H1 (cell line): ENCODE results near the gene LTBP3. TPM values are rescaled to one million over a fixed set of nuclear protein-coding genes. Genes with fewer than 3 reads are reported as not detected.

Experiments
- BACH1 ChIP-seq: IDR thresholded peaks from 2 replicates; pipeline ENCODE4 v1.6.1; 2012; ENCODE audit warnings: low read length, improper control_type of control experiment
- BCL11A ChIP-seq, 2 experiments: IDR thresholded peaks; one replicate each; pipeline ENCODE4 v1.6.1; 2011; ENCODE audit warnings: low read depth in 2 of 2, low read length in 2 of 2, mild to moderate bottlenecking in 2 of 2
- BRCA1 ChIP-seq: IDR thresholded peaks from 2 replicates; pipeline ENCODE4 v1.6.1; 2012; ENCODE audit warnings: low read depth, low read length, improper control_type of control experiment
- CBX5 ChIP-seq: fragments of 300-800, 300-1000 bp; sonication (generic); IDR thresholded peaks from 2 replicates; pipeline ENCODE4 v1.7.1; 2016; ENCODE audit warnings: antibody characterized with exemption, low read length, low read depth
- CEBPB ChIP-seq: IDR thresholded peaks from 2 replicates; pipeline ENCODE4 v1.6.1; 2012; ENCODE audit warnings: low read depth, low read length
- CHD2 ChIP-seq: IDR thresholded peaks from 2 replicates; pipeline ENCODE4 v1.6.1; 2012; ENCODE audit warnings: low read length, improper control_type of control experiment
- CTBP2 ChIP-seq: IDR thresholded peaks from 2 replicates; pipeline ENCODE4 v1.7.0; 2011; ENCODE audit warnings: borderline replicate concordance, mild to moderate bottlenecking, moderate library complexity, mixed read lengths, low read length; ENCODE audit not compliant: insufficient read depth, insufficient read length
- EGR1 ChIP-seq: IDR thresholded peaks from 2 replicates; pipeline ENCODE4 v1.6.1; 2011; ENCODE audit warnings: low read depth, low read length, borderline replicate concordance
- GTF2F1 ChIP-seq: IDR thresholded peaks from 2 replicates; pipeline ENCODE4 v1.6.1; 2012; ENCODE audit warnings: low read depth, low read length, improper control_type of control experiment, borderline replicate concordance
- HDAC2 ChIP-seq, 2 experiments: fragments of 300-600 bp in 1 of 2; sonication (generic) in 1 of 2; IDR thresholded peaks; 2 replicates each; pipeline ENCODE4 v1.6.1; 2011 to 2012; ENCODE audit warnings: low read depth in 2 of 2, low read length in 2 of 2, mild to moderate bottlenecking in 2 of 2, moderate library complexity in 2 of 2, borderline replicate concordance in 1 of 2, inconsistent platforms in 1 of 2
- JUN ChIP-seq: IDR thresholded peaks from 2 replicates; pipeline ENCODE4 v1.6.1; 2011; ENCODE audit warnings: low read depth, mild to moderate bottlenecking, improper control_type of control experiment, low read length
- JUND ChIP-seq: IDR thresholded peaks from 2 replicates; pipeline ENCODE4 v1.6.1; 2011; ENCODE audit warnings: mild to moderate bottlenecking, improper control_type of control experiment, low read length
- NANOG ChIP-seq: IDR thresholded peaks from 2 replicates; pipeline ENCODE4 v1.6.1; 2011; ENCODE audit warnings: low read length, low read depth, mild to moderate bottlenecking, inconsistent platforms; ENCODE audit not compliant: insufficient read depth, poor library complexity, severe bottlenecking
- POLR2A ChIP-seq, 2 experiments: IDR thresholded peaks; 1 replicate in 1 of 2; 2 replicates in 1 of 2; pipeline ENCODE4 v1.6.1; 2011; ENCODE audit warnings: low read depth in 2 of 2, low read length in 2 of 2, mild to moderate bottlenecking in 2 of 2; ENCODE audit errors: control extremely low read depth in 1 of 2
- RFX5 ChIP-seq: IDR thresholded peaks from 2 replicates; pipeline ENCODE4 v1.6.1; 2011; ENCODE audit warnings: low read depth, low read length, improper control_type of control experiment, borderline replicate concordance
- RNF2 ChIP-seq: fragments of 200-900, 300-1000 bp; sonication (generic); IDR thresholded peaks from 2 replicates; pipeline ENCODE4 v1.7.1; 2016; ENCODE audit warnings: borderline replicate concordance, low read depth, mild to moderate bottlenecking, antibody characterized with exemption, low read length; ENCODE audit not compliant: poor library complexity, severe bottlenecking; ENCODE audit errors: missing control alignments
- SIRT6 ChIP-seq: IDR thresholded peaks from one replicate; pipeline ENCODE4 v1.7.1; 2012; ENCODE audit warnings: low read length, inconsistent platforms
- SIX5 ChIP-seq: IDR thresholded peaks from 2 replicates; pipeline ENCODE4 v1.6.1; 2011; ENCODE audit warnings: mild to moderate bottlenecking, low read depth, low read length
- TAF7 ChIP-seq: optimal IDR thresholded peaks from 2 replicates; pipeline ENCODE3; 2011; ENCODE audit warnings: low read depth, mild to moderate bottlenecking, inconsistent platforms, low read length, moderate library complexity, borderline replicate concordance
- YY1 ChIP-seq: IDR thresholded peaks from 2 replicates; pipeline ENCODE4 v1.6.1; 2011; ENCODE audit warnings: low read depth, mild to moderate bottlenecking, low read length
- polyA plus RNA-seq, 7 experiments: library from polyadenylated mRNA; depleted of rRNA in 3 of 7; stranded (reverse) in 5 of 7; unstranded in 2 of 7; fragments of >200 nt in 5 of 7; fragments of 200-250 nt in 2 of 7; gene quantifications; 1 replicate in 5 of 7; 2 replicates in 1 of 7; 4 replicates in 1 of 7; pipeline versions ENCODE4 v1.2.1 to v1.2.3, GENCODE V29; 2011 to 2013; ENCODE audit warnings: missing spikeins in 2 of 7, mixed read lengths in 2 of 7
- total RNA-seq: library from RNA; stranded (reverse); fragmentation: NEBNext Ultra II Directional; extraction: Animal tissue kit (Norgen Biotek cat#: 25700); gene quantifications from 2 replicates; pipeline ENCODE4 v1.2.1, GENCODE V29; 2021
- TF ChIP-seq, protein P1 (sequence below): IDR thresholded peaks from 2 replicates; pipeline ENCODE4 v1.6.1; 2012; ENCODE audit warnings: inconsistent platforms
- TF ChIP-seq, protein P2 (sequence below): IDR thresholded peaks from 2 replicates; pipeline ENCODE4 v1.6.1; 2012; ENCODE audit warnings: low read length, inconsistent platforms

LTBP3 gene
- total and polyA plus RNA-seq, 2 of the 8 experiments (the other 6 are each of a cell fraction or from before 2014, with no cell fraction given), result 12.8 to 17.8 TPM

DNA sequence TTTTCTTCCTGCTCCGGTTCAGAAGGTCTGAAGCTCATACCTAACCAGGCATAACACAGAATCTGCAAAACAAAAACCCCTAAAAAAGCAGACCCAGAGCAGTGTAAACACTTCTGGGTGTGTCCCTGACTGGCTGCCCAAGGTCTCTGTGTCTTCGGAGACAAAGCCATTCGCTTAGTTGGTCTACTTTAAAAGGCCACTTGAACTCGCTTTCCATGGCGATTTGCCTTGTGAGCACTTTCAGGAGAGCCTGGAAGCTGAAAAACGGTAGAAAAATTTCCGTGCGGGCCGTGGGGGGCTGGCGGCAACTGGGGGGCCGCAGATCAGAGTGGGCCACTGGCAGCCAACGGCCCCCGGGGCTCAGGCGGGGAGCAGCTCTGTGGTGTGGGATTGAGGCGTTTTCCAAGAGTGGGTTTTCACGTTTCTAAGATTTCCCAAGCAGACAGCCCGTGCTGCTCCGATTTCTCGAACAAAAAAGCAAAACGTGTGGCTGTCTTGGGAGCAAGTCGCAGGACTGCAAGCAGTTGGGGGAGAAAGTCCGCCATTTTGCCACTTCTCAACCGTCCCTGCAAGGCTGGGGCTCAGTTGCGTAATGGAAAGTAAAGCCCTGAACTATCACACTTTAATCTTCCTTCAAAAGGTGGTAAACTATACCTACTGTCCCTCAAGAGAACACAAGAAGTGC is 60.0 kb downstream of the LTBP3 start (continued):
- no peak for TF ChIP-seq HDAC2 (IDR thresholded peaks at IDR 0.05; ENCODE audit: borderline replicate concordance in 1 of 2, low read depth in 2 of 2, low read length in 2 of 2)
- peak; percentile 94 for TF ChIP-seq YY1
- TF ChIP-seq, protein P1, sequence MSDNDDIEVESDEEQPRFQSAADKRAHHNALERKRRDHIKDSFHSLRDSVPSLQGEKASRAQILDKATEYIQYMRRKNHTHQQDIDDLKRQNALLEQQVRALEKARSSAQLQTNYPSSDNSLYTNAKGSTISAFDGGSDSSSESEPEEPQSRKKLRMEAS, result no peak
- no peak for TF ChIP-seq NANOG
- no peak for TF ChIP-seq BCL11A (IDR thresholded peaks at IDR 0.05; ENCODE audit: low read depth in 2 of 2, low read length in 2 of 2)
- no peak for TF ChIP-seq JUN
- peak; percentile 96 for TF ChIP-seq CEBPB
- peak; percentile 46 for TF ChIP-seq TAF7
- no peak for TF ChIP-seq JUND
- TF ChIP-seq CBX5, result no peak
- TF ChIP-seq BACH1, result no peak
- TF ChIP-seq RNF2, result no peak
- peak in 1 of 2 experiments; percentile 68; a peak in 1 of 3 replicates for TF ChIP-seq POLR2A (IDR thresholded peaks at IDR 0.05; ENCODE audit: control extremely low read depth in 1 of 2, low read depth in 2 of 2, low read length in 2 of 2)
- no peak for TF ChIP-seq GTF2F1
- no peak for TF ChIP-seq CTBP2
- no peak for TF ChIP-seq RFX5
- no peak for TF ChIP-seq EGR1
- TF ChIP-seq, protein P2, sequence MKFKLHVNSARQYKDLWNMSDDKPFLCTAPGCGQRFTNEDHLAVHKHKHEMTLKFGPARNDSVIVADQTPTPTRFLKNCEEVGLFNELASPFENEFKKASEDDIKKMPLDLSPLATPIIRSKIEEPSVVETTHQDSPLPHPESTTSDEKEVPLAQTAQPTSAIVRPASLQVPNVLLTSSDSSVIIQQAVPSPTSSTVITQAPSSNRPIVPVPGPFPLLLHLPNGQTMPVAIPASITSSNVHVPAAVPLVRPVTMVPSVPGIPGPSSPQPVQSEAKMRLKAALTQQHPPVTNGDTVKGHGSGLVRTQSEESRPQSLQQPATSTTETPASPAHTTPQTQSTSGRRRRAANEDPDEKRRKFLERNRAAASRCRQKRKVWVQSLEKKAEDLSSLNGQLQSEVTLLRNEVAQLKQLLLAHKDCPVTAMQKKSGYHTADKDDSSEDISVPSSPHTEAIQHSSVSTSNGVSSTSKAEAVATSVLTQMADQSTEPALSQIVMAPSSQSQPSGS, result peak; percentile 15; the same call in 1 of the 2 replicates
- no peak for TF ChIP-seq SIRT6
- TF ChIP-seq BRCA1, result no peak
- no peak for TF ChIP-seq SIX5
- TF ChIP-seq CHD2, result no peak
